ENCODE measurements around the gene RIN2.
"Not testable (repeated sequence)": the region's sequence is repeated elsewhere in the genome, so short reads cannot be mapped to it uniquely, and the experiment has no call there.

RIN2 gene

GRCh38 chr20:19789446-19789845 is 31.4 kb downstream of the RIN2 start:
- no peak for DNase-seq (ENCODE audit: low read depth)

GRCh38 chr20:19791887-19792286 is 33.8 kb downstream of the RIN2 start:
- DNase-seq (ENCODE audit: low read depth) = no peak

GRCh38 chr20:19793716-19794115 is 35.7 kb downstream of the RIN2 start:
- no peak for DNase-seq (ENCODE audit: low read depth)

- no peak for DNase-seq (ENCODE audit: low read depth)
Measured at GRCh38 chr20:19794941-19795340, 36.9 kb downstream of the RIN2 start.

- DNase-seq (ENCODE audit: low read depth) = no peak
Measured at GRCh38 chr20:19799325-19799724, 41.3 kb downstream of the RIN2 start.

- DNase-seq (ENCODE audit: low read depth) = no peak
Measured at GRCh38 chr20:19802099-19802491, 44.0 kb downstream of the RIN2 start.

- DNase-seq (ENCODE audit: low read depth) = no peak
Measured at GRCh38 chr20:19802492-19803158, 44.6 kb downstream of the RIN2 start.

- not testable (repeated sequence) for DNase-seq (ENCODE audit: low read depth)
Measured at GRCh38 chr20:19806276-19806675, 48.2 kb downstream of the RIN2 start.

GRCh38 chr20:19806806-19807190 is 48.7 kb downstream of the RIN2 start:
- DNase-seq (ENCODE audit: low read depth) = no peak

- no peak for DNase-seq (ENCODE audit: low read depth)
Measured at GRCh38 chr20:19807191-19807945, 49.3 kb downstream of the RIN2 start.

Measured in activated T-cell treated with anti-CD3 and anti-CD28 coated beads for 1 hour (primary cell).